Activated CD8-positive, alpha-beta memory T cell treated with anti-CD3 and anti-CD28 coated beads, Interleukin-2, amount 10 ng/mL, durations not matched to agents 7 days and 5 days (primary cell): ENCODE measurements around the gene TCN1. TPM values are rescaled to one million over a fixed set of nuclear protein-coding genes. Genes with fewer than 3 reads are reported as not detected.
"Not testable (repeated sequence)": the region's sequence is repeated elsewhere in the genome, so short reads cannot be mapped to it uniquely, and the experiment has no call there.

Experiments used
- ATAC-seq: fragments of 150-1000 bp; cut with Tn5 transposase; one replicate; pipeline ENCODE4 v1.10.0; 2021; ENCODE audit warnings: moderate library complexity
- CTCF ChIA-PET: fragments of 350-600 bp; sonication (Branson Sonifier 250); formaldehyde crosslinking; loops from one replicate; lab custom pipeline; 2021; ENCODE audit warnings: antibody characterized with exemption; lab: Charles Lee
- DNase-seq: peaks from one replicate; pipeline ENCODE4 v3.0.0-alpha.2; 2020
- H3K27ac Mint-ChIP-seq: one replicate; pipeline ENCODE4 v1.8.0; 2021; ENCODE audit warnings: mild to moderate bottlenecking, mixed read lengths
- H3K27me3 Mint-ChIP-seq: one replicate; pipeline ENCODE4 v1.8.0; 2021; ENCODE audit warnings: mixed read lengths
- H3K36me3 Mint-ChIP-seq: one replicate; pipeline ENCODE4 v1.8.0; 2021; ENCODE audit warnings: mild to moderate bottlenecking, mixed read lengths
- H3K4me1 Mint-ChIP-seq: one replicate; pipeline ENCODE4 v1.8.0; 2021; ENCODE audit warnings: mixed read lengths
- H3K4me3 Mint-ChIP-seq: one replicate; pipeline ENCODE4 v1.8.0; 2021; ENCODE audit warnings: mild to moderate bottlenecking, moderate library complexity, mixed read lengths
- H3K9me3 Mint-ChIP-seq: one replicate; pipeline ENCODE4 v1.8.0; 2022; ENCODE audit warnings: low read depth, mixed read lengths
- total RNA-seq, 2 experiments: library from RNA; stranded (reverse); gene quantifications; one replicate each; pipeline ENCODE4 v1.2.3, GENCODE V29; 2021

TCN1 gene
- total RNA-seq, 2 experiments from 2014 or later: not detected

DNA sequence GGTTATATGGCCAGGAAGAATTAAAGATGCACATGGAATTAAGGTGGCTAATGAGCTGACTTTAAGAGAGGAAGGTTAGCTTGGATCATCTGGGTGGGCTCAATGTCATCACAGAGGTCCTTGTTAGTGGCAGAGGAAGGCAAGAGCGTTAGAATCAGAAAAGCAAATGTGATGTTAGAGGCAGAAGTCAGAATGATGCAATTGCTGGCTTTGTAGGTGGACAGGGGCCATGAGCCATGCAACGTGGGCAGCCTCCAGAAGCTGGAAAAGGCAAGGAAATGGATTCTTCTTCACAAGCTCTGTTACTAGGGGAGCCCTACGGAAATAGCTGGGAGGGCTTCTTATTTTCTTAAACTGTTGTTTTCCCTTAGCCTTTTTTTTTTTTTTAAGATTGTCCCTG lies 18.7 kb downstream of the TCN1 start:
- ATAC-seq: no peak
- CTCF ChIA-PET: no interaction called here

DNA sequence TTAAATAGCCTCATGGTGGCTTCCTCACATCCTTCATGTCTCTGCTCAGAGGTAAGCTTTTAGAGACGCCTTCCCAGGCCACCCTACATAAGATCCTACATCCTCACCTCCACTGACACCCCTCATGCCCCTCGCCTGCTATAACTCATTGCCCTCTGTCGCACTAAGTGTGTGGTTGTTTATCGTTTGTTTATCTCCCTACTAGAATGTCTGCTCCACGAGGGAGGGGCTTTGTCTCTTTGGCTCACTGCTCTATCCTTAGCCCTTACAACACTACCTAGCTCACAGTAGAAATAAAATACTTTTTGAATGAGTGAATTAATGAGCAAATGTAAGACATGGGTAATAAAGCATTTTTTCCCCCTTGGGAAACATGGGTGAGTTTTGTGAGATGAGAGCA lies 19.7 kb downstream of the TCN1 start:
- no peak overlapping the region for H3K27ac Mint-ChIP-seq
- peaks cover 4% of the 10 kb centered on the region for H3K27me3 Mint-ChIP-seq
- ATAC-seq (no peak), DNase-seq (no peak)
- no peaks in the 10 kb centered on the region for H3K9me3 Mint-ChIP-seq
- H3K4me1 Mint-ChIP-seq: peaks cover 1% of the 10 kb centered on the region
- CTCF ChIA-PET: interaction anchor here (1.5 kb wide), 1 partner anchor 24 kb away, joined by 4 read pairs; no protein-coding TSS in a partner anchor
- H3K36me3 Mint-ChIP-seq: no peaks in the 10 kb centered on the region
- no peak overlapping the region for H3K4me3 Mint-ChIP-seq

More for the DNA sequence above, 18.7 kb downstream of the TCN1 start:
- no peak overlapping the region for H3K27ac Mint-ChIP-seq
- no peaks in the 10 kb centered on the region for H3K9me3 Mint-ChIP-seq
- no peaks in the 10 kb centered on the region for H3K27me3 Mint-ChIP-seq
- H3K4me3 Mint-ChIP-seq: no peak overlapping the region
- no peaks in the 10 kb centered on the region for H3K4me1 Mint-ChIP-seq
- DNase-seq: no peak
- H3K36me3 Mint-ChIP-seq: no peaks in the 10 kb centered on the region

DNA sequence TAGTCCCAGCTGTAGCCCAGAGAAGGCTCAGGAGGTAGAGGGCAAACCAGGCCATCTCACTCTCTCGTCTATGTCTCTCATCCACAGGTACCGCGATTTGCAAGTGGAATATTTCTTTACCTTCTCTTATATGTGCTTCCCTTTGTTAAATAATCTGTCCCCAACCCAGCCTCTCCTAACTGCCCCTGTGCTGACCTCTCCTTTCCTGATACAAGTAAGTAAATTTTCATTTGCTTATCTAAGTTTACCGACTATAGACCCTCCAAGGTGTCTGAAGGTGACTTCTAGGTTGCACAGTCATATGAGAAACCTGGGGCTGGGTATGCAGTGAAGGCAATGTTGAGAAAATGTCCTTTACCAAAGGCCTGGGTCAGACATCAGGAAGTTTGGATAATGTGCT lies 20.9 kb downstream of the TCN1 start, which contains the start of gene CBLIF:
CBLIF (minus strand) TSS at position 101 of the 400 bp plus-strand sequence; CDS start at position 55, 46 bp downstream.
- Mint-ChIP-seq H3K4me1 (peaks cover 2% of the 10 kb centered on the region), H3K27ac (no peak within 1 kb of the TSS), H3K36me3 (no peaks in the 10 kb centered on the region), H3K4me3 (no peak within 1 kb of the TSS), H3K27me3 (peaks cover 4% of the 10 kb centered on the region), H3K9me3 (no peaks in the 10 kb centered on the region)
- DNase-seq: no peak
- no peak for ATAC-seq
- CTCF ChIA-PET: no interaction called here

DNA sequence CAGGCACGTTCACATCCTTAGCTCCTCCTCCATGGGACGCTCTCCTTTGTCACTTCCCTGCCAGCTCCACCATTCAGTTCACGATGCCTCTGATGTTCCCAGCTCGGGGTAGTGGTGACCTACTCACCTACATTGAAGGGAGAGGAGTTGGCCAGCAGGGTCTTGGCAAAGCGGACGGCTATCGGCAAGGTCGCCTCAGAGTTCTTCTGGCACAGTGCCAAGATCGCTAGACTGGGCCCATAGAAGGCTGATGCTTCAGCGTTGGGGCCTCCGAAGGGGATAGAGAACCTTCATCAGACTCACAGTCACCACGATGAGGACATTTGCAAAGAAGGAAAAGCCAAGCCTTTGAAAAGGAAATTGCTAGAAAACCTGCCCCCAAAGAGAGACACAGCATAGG lies 24.0 kb downstream of the TCN1 start:
- Mint-ChIP-seq H3K4me1 (peaks cover 2% of the 10 kb centered on the region), H3K4me3 (no peak overlapping the region), H3K9me3 (no peaks in the 10 kb centered on the region), H3K27me3 (peaks cover 4% of the 10 kb centered on the region), H3K27ac (no peak overlapping the region), H3K36me3 (no peaks in the 10 kb centered on the region)
- ATAC-seq (no peak), DNase-seq (no peak)
- CTCF ChIA-PET: no interaction called here

DNA sequence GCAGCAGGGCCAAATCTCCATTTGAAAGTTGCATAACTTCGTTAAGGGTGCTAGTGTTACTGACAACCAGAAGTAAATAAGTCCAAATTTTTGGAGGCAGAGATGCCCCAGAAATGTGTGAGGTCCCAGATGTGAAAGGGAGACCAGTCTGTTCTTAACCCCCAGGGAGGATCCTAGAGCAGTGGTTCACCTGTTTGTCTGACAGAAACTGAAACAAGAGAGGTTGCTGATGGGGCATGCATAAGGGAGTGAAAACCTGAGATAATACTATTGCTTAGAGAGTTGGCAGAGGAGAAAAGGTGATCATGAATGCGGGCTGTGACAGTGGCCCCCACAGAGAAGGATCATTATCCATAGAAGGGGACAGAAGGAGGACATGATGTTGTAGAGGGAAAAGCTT lies 24.8 kb downstream of the TCN1 start:
- no peak overlapping the region for H3K27ac Mint-ChIP-seq
- no peaks in the 10 kb centered on the region for H3K9me3 Mint-ChIP-seq
- ATAC-seq (no peak), DNase-seq (no peak)
- CTCF ChIA-PET: no interaction called here
- no peaks in the 10 kb centered on the region for H3K36me3 Mint-ChIP-seq
- H3K27me3 Mint-ChIP-seq: peaks cover 7% of the 10 kb centered on the region
- no peak overlapping the region for H3K4me3 Mint-ChIP-seq
- H3K4me1 Mint-ChIP-seq: peaks cover 2% of the 10 kb centered on the region

DNA sequence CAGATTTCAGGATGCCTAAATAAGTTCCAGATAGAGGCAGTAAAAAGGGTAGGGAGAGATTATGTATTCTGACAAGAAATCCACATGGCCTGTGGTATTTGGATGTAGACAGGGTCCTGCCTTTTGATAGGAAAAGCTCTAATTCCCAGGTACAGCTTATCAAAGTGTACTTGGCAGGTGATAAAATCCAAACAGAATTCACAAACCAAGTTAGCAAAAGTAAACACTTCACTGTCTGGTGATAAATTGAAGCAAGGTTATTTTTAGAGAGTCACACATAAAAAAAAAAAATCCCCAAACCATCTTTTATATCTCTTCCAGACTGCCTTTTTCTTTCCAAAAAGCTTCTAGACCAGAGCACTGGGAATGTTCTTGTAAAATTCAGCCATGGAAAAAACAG lies 26.7 kb downstream of the TCN1 start:
- ATAC-seq: no peak
- Mint-ChIP-seq H3K36me3 (no peaks in the 10 kb centered on the region), H3K4me3 (no peak overlapping the region), H3K27me3 (peaks cover 7% of the 10 kb centered on the region), H3K9me3 (no peaks in the 10 kb centered on the region), H3K27ac (no peak overlapping the region), H3K4me1 (peaks cover 2% of the 10 kb centered on the region)
- no peak for DNase-seq
- CTCF ChIA-PET: no interaction called here

DNA sequence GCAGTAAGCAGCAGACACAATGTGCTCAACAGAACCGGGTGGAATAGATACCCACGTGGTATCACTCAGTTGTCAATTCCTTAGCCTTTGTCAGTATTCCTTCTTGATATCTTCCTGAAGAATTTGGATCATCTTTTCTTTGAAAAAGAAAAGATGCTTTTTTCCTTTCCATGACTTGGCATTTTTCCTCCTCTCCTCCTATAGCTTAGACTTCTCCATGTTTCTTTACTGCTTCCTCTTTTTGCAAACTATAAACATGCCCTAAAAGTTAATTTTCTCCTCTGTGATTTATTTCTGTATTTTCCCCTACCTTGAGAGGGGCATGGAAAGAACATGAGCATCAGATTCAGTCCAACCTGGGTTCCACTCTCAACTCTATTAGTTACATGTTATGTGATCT lies 32.7 kb downstream of the TCN1 start:
- ATAC-seq (no peak), DNase-seq (no peak)
- CTCF ChIA-PET: no interaction called here
- H3K9me3 Mint-ChIP-seq: no peaks in the 10 kb centered on the region
- peaks cover 7% of the 10 kb centered on the region for H3K4me1 Mint-ChIP-seq
- peaks cover 4% of the 10 kb centered on the region for H3K27me3 Mint-ChIP-seq
- no peak overlapping the region for H3K27ac Mint-ChIP-seq
- H3K36me3 Mint-ChIP-seq: no peaks in the 10 kb centered on the region
- H3K4me3 Mint-ChIP-seq: no peak overlapping the region

DNA sequence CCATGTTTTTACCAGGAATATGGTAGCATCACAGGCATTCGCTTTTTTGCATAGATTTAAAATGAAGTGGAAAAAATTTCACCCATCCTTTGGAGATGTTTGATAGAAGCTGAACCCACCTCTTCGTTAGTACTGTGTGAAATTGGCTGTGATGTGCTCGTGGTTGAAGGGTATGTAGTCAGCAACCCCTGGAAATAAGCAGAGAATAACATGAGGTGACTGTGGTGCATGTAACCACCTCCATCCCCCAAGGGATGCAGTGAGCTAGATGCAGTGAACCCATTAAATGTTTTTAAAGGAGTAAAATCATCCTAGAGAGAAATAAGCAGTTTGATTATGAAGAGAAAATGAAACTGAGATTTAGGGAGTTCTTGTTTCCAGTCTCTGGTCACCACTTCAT lies 36.9 kb downstream of the TCN1 start:
- Mint-ChIP-seq H3K36me3 (no peaks in the 10 kb centered on the region), H3K27ac (no peak overlapping the region), H3K4me3 (peak overlapping the region; percentile 23), H3K9me3 (no peaks in the 10 kb centered on the region), H3K27me3 (no peaks in the 10 kb centered on the region), H3K4me1 (peaks cover 7% of the 10 kb centered on the region)
- peak; percentile 45 for ATAC-seq
- no peak for DNase-seq
- CTCF ChIA-PET: interaction anchor here (1.2 kb wide), 2 partner anchors 13 to 90 kb away, joined by 3 read pairs; no protein-coding TSS in a partner anchor

DNA sequence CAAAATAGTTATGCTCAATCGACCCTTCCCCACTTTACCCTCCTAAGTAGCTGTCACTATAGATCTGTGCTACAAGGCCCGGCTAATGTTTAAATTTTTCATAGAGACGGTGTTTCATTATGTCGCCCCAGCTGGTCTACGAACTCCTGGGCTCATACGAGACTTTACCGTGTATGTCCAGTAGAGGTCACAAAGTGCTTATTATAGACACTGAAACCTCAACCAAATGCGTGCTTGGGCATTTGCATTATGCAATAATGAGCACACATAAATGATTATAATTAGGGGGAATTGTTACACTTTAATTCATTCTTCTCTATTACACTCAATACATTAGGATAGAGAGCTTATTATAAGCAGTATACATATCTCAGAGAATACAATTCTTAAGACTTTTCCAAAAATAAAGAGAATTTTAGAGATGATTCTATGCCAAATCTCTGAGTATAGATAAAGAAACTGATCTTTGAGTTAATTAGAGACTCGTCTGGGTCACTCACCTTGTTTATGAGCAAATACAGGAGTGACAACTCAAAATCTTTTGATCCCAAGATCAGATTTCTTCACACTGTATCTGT lies 43.2 kb downstream of the TCN1 start:
- H3K4me3 Mint-ChIP-seq: no peak overlapping the region
- ATAC-seq (peak; percentile 88), DNase-seq (peak; percentile 56)
- peaks cover 13% of the 10 kb centered on the region for H3K4me1 Mint-ChIP-seq
- CTCF ChIA-PET: interaction anchor here (0.7 to 1.8 kb wide), 6 partner anchors 9 to 428 kb away, joined by 3 to 11 read pairs (median 4); partner anchors contain the start of gene OSBP
- H3K9me3 Mint-ChIP-seq: no peaks in the 10 kb centered on the region
- H3K27ac Mint-ChIP-seq: no peak overlapping the region
- H3K27me3 Mint-ChIP-seq: peaks cover 2% of the 10 kb centered on the region
- no peaks in the 10 kb centered on the region for H3K36me3 Mint-ChIP-seq

DNA sequence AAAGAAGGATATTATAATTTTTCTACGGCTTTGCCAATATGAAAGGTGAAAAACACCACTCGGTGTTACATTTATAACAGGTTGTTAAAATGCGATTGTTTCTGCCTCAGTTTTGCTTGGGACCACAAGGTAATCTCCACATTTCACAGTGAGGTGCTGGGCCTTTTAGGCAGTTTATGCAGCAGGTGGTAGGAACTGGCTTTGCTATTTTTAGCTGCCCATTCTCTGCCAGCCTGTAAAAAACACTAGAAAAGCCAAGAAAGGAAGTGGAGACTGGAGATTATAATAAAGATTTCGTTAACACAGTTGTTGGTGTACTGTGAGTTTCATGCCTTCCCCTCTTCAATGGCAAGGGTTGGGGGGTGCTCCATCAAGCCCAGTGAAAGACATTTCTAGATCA lies 47.7 kb downstream of the TCN1 start:
- Mint-ChIP-seq H3K9me3 (no peaks in the 10 kb centered on the region), H3K27ac (no peak overlapping the region), H3K36me3 (no peaks in the 10 kb centered on the region), H3K4me3 (no peak overlapping the region), H3K4me1 (peaks cover 22% of the 10 kb centered on the region), H3K27me3 (peaks cover 4% of the 10 kb centered on the region)
- CTCF ChIA-PET: no interaction called here
- no peak for ATAC-seq
- peak; percentile 19 for DNase-seq

DNA sequence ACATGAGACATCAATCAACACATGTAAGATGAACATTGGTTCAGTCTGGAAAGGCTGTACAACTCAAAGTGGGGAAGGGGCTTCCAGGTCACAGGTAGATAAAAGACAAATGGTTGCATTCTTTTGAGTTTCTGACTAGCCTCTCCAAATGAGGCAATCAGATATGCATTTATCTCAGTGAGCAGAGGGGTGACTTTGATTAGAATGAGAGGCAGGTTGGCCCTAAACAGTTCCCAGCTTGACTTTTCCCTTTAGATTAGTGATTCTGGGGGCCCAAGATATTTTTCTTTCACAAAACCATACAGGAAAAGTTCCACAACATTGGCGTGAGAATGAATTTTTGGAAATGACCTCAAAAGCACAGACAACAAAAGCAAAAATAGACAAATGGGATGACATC lies 49.9 kb downstream of the TCN1 start:
- H3K9me3 Mint-ChIP-seq, H3K36me3 Mint-ChIP-seq, H3K27me3 Mint-ChIP-seq, H3K4me3 Mint-ChIP-seq, DNase-seq, H3K27ac Mint-ChIP-seq, ATAC-seq: not testable (repeated sequence)
- peaks cover 27% of the 10 kb centered on the region for H3K4me1 Mint-ChIP-seq
- CTCF ChIA-PET: interaction anchor here (1.2 to 1.8 kb wide), 2 partner anchors 13 to 62 kb away, joined by 3 to 5 read pairs; no protein-coding TSS in a partner anchor

DNA sequence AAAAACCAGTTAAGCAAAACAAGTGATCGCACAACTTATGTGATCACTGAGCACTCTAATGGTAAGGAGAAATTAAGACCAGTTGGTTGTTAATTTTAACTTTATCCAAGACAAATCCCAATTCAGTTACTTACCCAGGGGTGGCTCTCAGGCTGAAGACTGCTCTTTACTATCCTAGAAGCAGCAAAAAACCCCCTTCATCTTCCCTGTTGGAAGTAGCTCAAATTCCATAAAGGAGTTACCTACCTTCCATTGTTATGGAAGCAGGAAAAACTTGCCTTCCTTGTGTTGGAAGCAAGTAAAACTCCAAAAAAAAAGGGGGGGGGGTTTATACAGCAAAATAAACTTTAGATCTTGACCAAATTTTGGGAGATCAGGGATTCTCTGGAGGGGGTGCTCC lies 50.5 kb downstream of the TCN1 start:
- peaks cover 6% of the 10 kb centered on the region for H3K36me3 Mint-ChIP-seq
- H3K4me3 Mint-ChIP-seq: no peak overlapping the region
- H3K4me1 Mint-ChIP-seq: peaks cover 33% of the 10 kb centered on the region
- peaks cover 3% of the 10 kb centered on the region for H3K27me3 Mint-ChIP-seq
- no peak overlapping the region for H3K27ac Mint-ChIP-seq
- CTCF ChIA-PET: interaction anchor here (0.9 to 1.4 kb wide), 3 partner anchors 14 to 43 kb away, joined by 3 read pairs; no protein-coding TSS in a partner anchor
- no peaks in the 10 kb centered on the region for H3K9me3 Mint-ChIP-seq
- ATAC-seq (no peak), DNase-seq (no peak)

DNA sequence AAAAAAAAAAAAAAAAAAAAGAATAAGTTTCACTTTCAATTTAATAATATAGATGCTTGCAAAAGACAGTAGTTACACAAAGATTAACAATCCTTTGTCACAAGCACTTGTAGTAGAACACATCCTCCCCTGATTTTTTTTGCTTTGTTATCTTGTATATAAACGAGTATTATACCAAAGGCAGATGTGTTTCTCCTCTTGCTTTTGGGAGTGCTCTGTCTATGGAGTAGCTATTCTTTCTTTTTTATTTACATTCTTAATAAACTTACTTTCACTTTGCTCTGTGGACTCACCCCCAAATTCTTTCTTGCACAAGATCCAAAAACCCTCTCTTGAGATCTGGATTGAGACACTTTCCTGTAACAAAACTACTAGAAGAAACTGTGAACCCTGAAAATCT lies 52.3 kb downstream of the TCN1 start:
- DNase-seq: no peak

DNA sequence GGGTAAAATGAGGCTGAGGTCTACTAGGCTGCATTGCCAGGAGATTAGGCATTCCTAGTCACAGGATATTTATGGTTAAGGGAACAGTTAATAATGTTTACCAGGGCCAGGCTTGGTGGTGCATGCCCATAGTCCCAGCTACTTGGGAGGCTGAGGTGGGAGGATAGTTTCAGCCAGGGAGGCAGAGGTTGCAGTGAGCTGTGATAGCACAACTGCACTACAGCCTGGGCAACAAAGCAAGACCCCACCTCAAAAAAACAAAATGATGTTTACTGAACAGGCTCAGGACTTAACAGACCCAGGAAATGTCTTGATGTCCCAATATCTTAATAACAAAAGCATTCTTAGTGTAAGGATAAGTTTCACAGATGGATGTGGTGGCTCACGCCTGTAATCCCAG lies 52.9 kb downstream of the TCN1 start:
- no peak for DNase-seq
- Mint-ChIP-seq H3K27ac (peak overlapping the region; percentile 65), H3K36me3 (peaks cover 10% of the 10 kb centered on the region), H3K9me3 (no peaks in the 10 kb centered on the region), H3K4me3 (peak overlapping the region; percentile 38), H3K4me1 (peaks cover 36% of the 10 kb centered on the region), H3K27me3 (peaks cover 3% of the 10 kb centered on the region)
- CTCF ChIA-PET: interaction anchor here (1.0 to 1.6 kb wide), 4 partner anchors 8 to 106 kb away, joined by 3 to 5 read pairs (median 4); no protein-coding TSS in a partner anchor
- no peak for ATAC-seq

More for the DNA sequence above, 52.3 kb downstream of the TCN1 start:
- H3K27ac Mint-ChIP-seq: peak overlapping the region; percentile 72
- peak overlapping the region; percentile 49 for H3K4me3 Mint-ChIP-seq
- CTCF ChIA-PET: interaction anchor here (1.2 to 1.6 kb wide), 3 partner anchors 8 to 61 kb away, joined by 3 to 5 read pairs (median 4); no protein-coding TSS in a partner anchor
- H3K27me3 Mint-ChIP-seq: peaks cover 3% of the 10 kb centered on the region
- peaks cover 8% of the 10 kb centered on the region for H3K36me3 Mint-ChIP-seq
- H3K4me1 Mint-ChIP-seq: peaks cover 38% of the 10 kb centered on the region
- no peak for ATAC-seq
- H3K9me3 Mint-ChIP-seq: no peaks in the 10 kb centered on the region
